ENCODE data around the gene TPMT.
"Not testable (repeated sequence)": the region's sequence is repeated elsewhere in the genome, so short reads cannot be mapped to it uniquely, and the experiment has no call there.

Gene TPMT

GRCh38 chr6:18177286-18177965 lies 22.5 kb upstream of the TPMT start:
- DNase-seq (ENCODE audit: low read depth, low spot score): no peak
- CTCF ChIA-PET: no interaction called here
- POLR2A ChIA-PET: no interaction called here
- TF ChIP-seq, protein P1, sequence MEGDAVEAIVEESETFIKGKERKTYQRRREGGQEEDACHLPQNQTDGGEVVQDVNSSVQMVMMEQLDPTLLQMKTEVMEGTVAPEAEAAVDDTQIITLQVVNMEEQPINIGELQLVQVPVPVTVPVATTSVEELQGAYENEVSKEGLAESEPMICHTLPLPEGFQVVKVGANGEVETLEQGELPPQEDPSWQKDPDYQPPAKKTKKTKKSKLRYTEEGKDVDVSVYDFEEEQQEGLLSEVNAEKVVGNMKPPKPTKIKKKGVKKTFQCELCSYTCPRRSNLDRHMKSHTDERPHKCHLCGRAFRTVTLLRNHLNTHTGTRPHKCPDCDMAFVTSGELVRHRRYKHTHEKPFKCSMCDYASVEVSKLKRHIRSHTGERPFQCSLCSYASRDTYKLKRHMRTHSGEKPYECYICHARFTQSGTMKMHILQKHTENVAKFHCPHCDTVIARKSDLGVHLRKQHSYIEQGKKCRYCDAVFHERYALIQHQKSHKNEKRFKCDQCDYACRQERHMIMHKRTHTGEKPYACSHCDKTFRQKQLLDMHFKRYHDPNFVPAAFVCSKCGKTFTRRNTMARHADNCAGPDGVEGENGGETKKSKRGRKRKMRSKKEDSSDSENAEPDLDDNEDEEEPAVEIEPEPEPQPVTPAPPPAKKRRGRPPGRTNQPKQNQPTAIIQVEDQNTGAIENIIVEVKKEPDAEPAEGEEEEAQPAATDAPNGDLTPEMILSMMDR (IDR thresholded peaks at IDR 0.05; ENCODE audit: insufficient read depth, low read length, missing control alignments): no peak
- H3K4me3 ChIP-seq (ENCODE audit: low read depth, low read length): no peak overlapping the region

DNA sequence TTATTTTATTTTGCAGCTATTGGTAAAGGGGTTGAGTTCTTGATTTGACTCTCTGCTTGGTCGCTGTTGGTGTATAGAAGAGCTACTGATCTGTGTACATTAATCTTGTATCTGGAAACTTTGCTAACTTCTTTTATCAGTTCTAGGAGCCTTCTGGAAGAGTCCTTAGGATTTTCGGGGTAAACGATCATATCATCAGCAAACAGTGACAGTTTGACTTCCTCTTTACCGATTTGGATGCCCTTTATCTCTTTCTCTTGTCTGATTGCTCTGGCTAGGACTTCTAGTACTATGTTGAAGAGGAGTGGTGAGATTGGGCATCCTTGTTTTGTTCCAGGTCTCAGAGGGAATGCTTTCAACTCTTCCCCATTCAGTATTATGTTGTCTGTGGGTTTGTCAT lies 21.3 kb upstream of the TPMT start:
- DNase-seq (ENCODE audit: low read depth, low spot score); POLR2A ChIA-PET; CTCF ChIA-PET; H3K4me3 ChIP-seq (ENCODE audit: low read depth, low read length): not testable (repeated sequence)

DNA sequence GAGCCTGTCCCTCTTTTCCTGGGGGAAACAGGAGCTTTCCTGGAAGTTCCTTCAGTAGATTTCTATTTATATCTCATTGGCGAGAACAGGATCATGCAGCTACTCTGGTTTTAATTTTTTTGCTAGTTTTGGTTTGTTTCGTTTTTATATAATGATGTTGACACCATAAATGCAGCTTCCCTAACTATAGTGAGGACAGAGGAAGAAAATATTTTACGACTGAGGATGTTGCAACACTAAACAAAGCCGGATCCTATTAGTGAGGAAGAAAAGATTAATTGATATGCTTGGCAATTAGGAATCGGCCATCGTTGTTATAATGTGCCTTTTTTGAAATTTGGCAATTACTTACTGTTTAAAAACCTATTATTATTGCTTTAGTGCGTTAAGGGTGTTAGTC lies 17.0 kb upstream of the TPMT start:
- DNase-seq (ENCODE audit: low read depth, low spot score): no peak
- POLR2A ChIA-PET: no interaction called here
- H3K4me3 ChIP-seq (ENCODE audit: low read depth, low read length): no peak overlapping the region
- TF ChIP-seq, protein P1 (IDR thresholded peaks at IDR 0.05; ENCODE audit: insufficient read depth, low read length, missing control alignments): no peak
- CTCF ChIA-PET: no interaction called here

DNA sequence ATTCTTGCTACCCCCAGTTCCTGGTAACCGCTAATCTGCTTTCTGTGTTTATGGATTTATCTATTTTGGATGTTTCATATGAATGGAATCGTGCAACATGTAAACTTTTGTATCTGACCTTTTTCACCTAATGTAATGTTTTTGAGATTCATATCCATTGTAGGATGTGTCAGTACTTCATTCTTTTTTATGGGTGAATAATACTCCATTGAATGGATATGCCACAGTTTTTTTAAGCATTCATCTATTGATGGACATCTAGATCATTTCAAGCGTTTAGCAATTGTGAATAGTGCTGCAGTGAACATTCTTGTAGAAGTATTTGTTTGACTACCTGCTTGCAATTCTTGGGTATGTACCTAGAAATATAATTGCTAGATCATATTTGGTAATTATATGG lies 13.4 kb upstream of the TPMT start:
- POLR2A ChIA-PET: no interaction called here
- CTCF ChIA-PET: no interaction called here
- DNase-seq (ENCODE audit: low read depth, low spot score): no peak
- no peak overlapping the region for H3K4me3 ChIP-seq (ENCODE audit: low read depth, low read length)
- TF ChIP-seq, protein P1 (IDR thresholded peaks at IDR 0.05; ENCODE audit: insufficient read depth, low read length, missing control alignments): no peak

DNA sequence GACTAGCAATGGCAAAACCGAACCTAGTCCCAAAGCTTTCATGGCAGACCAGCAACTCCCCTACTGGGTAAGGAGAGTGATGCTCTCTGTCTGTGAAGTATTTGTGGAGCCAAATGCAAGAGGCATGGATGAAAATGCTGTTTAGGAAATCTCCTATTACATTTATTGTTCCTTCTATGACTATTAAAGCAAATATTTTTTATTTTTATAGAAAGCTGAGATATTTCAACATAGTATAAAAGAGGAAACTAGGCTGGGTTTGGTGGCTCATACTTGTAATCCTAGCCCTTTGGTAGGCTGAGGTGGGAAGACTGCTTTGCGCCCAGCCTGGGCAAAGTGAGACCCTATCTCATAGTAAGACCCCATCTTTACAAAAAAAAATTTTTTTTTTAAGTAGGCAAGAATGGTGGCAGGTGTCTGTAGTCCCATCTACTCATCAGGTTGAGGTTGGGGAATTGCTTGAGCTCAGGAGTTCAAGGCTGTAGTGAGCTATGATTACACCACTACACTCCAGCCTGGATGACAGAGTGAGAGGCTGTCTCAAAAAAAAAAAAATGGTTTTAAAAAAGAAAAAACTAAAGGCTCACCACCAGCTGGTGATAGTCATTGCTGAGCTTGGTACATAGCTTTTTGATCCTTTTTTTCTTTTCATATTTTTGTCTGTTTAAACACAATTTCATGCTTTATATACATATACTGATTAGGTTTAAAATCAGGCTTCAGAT lies 11.6 kb upstream of the TPMT start:
- TF ChIP-seq, protein P1 (IDR thresholded peaks at IDR 0.05; ENCODE audit: insufficient read depth, low read length, missing control alignments): no peak
- DNase-seq (ENCODE audit: low read depth, low spot score): no peak
- no peak overlapping the region for H3K4me3 ChIP-seq (ENCODE audit: low read depth, low read length)
- CTCF ChIA-PET: no interaction called here
- POLR2A ChIA-PET: no interaction called here

DNA sequence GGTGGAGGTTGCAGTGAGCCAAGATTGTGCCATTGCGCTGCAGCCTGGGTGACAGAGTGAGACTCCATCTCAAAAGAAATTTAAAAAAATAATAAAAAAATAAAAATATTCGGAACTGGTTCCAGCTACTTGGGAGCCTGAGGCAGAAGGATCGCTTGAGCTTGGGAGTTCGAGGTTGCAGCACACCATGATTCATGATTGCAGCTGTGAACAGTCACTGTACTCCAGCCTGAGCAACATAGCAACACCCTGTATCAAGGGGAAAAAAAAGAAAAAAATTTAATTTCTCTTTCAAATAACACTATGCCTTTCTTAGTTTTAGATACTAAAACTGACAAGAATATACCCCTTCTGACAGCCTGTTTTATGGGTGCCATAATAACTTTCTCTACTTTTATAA lies 10.9 kb upstream of the TPMT start:
- DNase-seq (ENCODE audit: low read depth, low spot score): no peak
- ChIA-PET CTCF (interaction anchor here (1.0 kb wide), 1 partner anchor 10 kb away, joined by 3 read pairs; no protein-coding TSS in a partner anchor), POLR2A (no interaction called here)
- TF ChIP-seq, protein P1 (IDR thresholded peaks at IDR 0.05; ENCODE audit: insufficient read depth, low read length, missing control alignments): no peak
- no peak overlapping the region for H3K4me3 ChIP-seq (ENCODE audit: low read depth, low read length)

DNA sequence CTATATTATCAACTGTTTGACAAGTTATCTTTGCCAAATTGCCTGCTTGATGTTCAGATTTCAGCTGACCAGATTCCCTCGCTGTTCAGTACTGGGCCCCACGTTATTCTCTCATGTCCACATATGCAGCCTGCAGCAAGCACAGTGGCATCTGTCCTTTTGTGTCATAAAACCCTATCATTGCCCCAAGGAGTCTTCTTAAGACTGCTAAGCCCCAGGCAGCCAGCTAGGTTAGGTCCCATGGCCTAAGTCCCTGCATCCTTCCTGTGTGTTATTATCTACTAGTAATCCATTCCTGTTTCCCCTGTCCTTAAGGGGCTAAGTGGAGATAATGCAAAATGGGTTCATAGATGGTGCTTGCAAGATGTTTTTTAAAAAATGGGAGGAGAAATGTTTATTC lies 7.5 kb upstream of the TPMT start:
- ChIA-PET CTCF (no interaction called here), POLR2A (no interaction called here)
- TF ChIP-seq, protein P1 (IDR thresholded peaks at IDR 0.05; ENCODE audit: insufficient read depth, low read length, missing control alignments): no peak

More for the DNA sequence above, 7.5 kb upstream of the TPMT start:
- no peak for DNase-seq (ENCODE audit: low read depth, low spot score)
- no peak overlapping the region for H3K4me3 ChIP-seq (ENCODE audit: low read depth, low read length)
